Measurements from ENCODE around the gene ZMIZ1. TPM values are rescaled to one million over a fixed set of nuclear protein-coding genes. Genes with fewer than 3 reads are reported as not detected.

The ZMIZ1 gene
- total RNA-seq, 1 donor from 2014 or later = 67.6 TPM

DNA sequence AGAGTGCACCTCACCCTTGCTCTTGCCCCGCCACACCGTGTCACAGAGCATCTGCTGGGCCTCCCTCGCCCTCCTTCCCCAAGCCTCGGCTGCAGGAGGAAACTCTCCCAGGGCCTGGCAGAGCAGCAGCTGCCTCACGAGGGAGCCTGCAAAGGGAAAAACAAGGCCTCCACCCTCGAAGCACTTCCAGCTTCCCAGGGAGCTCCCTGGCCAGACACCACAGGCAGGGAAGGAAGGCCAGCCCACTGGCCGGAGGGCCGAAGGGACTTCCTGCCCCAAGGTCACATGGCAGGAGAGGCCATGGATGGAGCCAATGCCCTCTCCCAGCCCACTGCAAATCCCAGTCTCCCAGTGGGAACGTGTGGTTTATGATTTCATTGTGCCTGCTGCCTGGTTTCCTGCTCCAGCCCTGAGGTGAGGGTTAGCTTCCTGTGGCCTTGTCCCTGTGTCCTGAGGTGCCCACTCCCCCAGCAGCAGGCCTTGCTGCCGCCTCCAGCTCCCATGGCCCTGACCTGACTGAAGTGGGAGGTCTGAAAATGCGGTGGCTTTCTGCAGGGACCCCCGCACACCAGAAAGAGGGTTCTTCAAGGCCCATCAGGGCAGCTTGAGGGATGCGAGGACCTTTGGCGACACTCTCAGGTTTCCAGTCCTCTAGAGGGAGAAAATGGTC is 178.0 kb downstream of the ZMIZ1 start:
- intact Hi-C loops (cut with micrococcal nuclease) = loop anchor here (10.0 kb wide), 2 partner anchors 958 to 1218 kb away; partner anchors contain the start of gene ANXA11
- Mint-ChIP-seq H3K4me1 (ENCODE audit: low read depth) (peaks cover 82% of the 10 kb centered on the region), H3K36me3 (ENCODE audit: low read depth) (peaks cover 19% of the 10 kb centered on the region), H3K9me3 (no peaks in the 10 kb centered on the region), H3K27me3 (ENCODE audit: insufficient read depth) (no peaks in the 10 kb centered on the region), H3K4me3 (peak overlapping the region; percentile 80), H3K27ac (peak overlapping the region; percentile 91)
- DNase-seq (ENCODE audit: low spot score) = no peak

DNA sequence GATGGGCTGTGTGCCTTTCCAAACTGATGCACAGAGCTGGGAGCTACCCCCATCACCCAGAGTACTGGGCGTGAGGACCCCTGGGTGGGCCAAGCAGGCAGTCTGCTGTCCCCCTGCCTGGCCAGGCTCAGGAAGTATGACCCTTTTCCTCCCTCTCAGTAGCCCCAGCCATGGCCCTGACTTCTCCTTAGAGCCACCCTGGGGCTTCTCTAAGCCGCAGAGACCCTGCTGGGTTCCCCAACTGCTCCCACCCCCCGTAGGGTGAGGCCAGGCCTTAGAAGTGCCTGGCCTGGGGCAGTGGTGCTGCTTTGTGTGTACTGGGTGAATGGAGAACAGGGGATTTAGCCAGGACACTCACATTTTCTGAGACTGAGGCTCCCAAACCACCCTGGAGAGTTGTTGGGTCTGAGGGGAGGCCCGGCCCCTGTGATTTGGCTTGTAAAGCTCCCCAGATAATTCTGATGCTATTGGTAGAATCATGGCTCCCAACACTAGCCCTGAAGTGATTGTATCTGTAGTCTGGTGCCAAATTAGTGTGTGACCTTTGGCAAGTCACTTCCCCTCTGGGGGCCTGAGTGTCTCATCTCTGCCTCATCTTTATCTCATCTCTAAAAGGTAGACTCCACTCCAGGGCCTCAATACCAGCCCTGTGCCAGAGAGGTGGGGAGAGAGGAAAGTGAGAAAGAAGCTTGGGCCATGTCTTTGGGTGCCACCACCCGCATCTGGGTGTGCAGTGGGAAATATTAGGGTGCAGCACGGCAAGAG is 178.8 kb downstream of the ZMIZ1 start:
- Mint-ChIP-seq H3K4me1 (ENCODE audit: low read depth) (peaks cover 79% of the 10 kb centered on the region), H3K36me3 (ENCODE audit: low read depth) (peaks cover 19% of the 10 kb centered on the region), H3K27me3 (ENCODE audit: insufficient read depth) (no peaks in the 10 kb centered on the region), H3K27ac (peak overlapping the region; percentile 91), H3K4me3 (peak overlapping the region; percentile 80), H3K9me3 (no peaks in the 10 kb centered on the region)
- no peak for DNase-seq (ENCODE audit: low spot score)
- intact Hi-C loops (cut with micrococcal nuclease) = loop anchor here (2.0 to 10.0 kb wide), 3 partner anchors 19 to 1217 kb away; partner anchors contain the start of gene ANXA11

DNA sequence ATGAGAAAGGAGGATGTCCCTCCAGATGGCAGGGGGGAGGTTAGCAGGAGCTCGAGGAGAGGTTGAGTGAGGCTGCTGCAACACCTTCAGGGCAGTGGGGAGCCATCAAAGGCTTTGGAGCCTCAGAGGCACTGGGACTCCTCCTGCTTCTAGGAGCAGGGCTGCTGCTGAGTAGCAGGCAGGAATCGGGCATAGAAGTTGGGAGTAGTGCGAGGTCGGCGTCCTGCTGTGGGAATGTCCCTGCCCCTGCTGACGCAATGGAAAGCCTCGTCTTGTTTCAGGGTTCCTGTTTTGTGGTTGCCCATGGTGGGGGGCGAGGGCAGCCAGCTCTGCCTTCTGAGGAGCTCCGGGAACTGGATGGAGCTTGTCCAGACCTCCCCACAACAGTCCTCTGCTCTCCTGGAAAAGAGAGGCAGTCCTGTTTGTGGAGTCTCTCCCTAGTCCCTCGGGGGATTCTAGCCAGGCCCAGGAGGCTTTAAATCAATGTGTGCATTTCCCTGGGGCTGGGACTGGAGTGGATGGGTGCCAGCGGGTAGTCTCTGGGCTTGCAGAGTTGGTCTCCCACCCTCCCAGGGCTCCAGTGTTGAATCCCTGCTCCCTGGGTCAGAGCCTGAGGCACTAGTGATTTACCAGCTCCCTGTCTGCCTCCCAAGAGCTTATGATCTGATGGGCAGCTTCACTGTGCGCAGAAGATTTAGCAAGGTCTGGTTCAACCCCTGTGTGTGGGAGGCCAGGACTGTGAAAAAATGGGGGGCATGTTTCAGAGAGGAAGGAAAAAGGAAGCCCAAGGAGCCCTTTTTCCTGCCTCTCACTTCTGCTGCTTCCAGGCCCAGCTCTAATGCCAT is 179.8 kb downstream of the ZMIZ1 start:
- DNase-seq (ENCODE audit: low spot score) = peak; percentile 18
- Mint-ChIP-seq H3K4me3 (peak overlapping the region; percentile 80), H3K27me3 (ENCODE audit: insufficient read depth) (no peaks in the 10 kb centered on the region), H3K9me3 (no peaks in the 10 kb centered on the region), H3K27ac (peak overlapping the region; percentile 91), H3K36me3 (ENCODE audit: low read depth) (peaks cover 19% of the 10 kb centered on the region), H3K4me1 (ENCODE audit: low read depth) (peaks cover 79% of the 10 kb centered on the region)
- intact Hi-C loops (cut with micrococcal nuclease) = loop anchor here (1.0 to 10.0 kb wide), 4 partner anchors 18 to 1216 kb away; partner anchors contain the start of gene ANXA11

DNA sequence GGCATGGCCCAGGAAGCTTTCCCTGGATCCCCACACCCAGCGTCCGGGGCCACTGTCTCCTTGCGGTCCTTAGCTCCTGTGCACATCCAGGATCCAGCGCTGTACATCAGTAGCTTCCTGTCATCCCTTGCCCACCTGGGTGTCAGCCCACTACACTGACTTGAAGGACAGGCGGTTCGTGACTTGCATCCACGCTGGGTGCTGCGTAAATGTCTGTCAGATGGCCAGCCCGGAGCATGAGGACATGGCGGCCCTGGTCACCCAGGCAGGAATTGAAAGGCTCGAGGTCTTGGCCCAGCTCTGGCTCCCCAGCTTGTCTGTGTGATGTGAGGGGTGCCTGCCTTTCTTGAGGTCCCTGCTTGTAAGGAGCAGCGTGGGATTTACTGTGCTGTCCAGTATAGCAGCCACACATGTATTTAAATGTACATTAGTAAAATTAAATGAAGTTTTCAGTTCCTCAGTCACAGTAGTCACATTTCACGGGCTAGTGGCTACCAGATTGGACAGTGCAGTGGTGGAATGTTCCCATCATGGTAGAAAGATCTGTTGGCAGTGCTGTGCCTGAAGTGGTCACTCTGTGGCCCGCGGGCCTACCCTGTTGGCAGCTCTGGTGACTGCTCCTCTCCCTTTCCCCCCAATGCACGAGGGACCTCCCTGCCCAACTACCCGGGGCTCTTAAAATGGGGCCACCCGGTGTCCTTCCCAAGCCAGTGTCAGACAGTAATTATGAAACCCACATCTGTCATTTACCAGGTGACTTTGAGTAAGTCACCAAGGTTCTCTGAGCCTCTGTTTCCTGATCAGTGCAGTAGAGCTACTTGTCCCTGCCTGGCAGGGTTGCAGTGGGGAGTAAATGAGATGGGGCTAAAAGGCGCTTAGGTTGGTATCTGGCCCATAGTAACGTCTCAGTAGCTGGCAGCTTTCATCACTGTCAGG is 180.7 kb downstream of the ZMIZ1 start:
- intact Hi-C loops (cut with micrococcal nuclease) = loop anchor here (1.0 to 10.0 kb wide), 4 partner anchors 17 to 1215 kb away; partner anchors contain the start of gene ANXA11
- peak overlapping the region; percentile 91 for H3K27ac Mint-ChIP-seq
- peak overlapping the region; percentile 51 for H3K4me3 Mint-ChIP-seq
- no peaks in the 10 kb centered on the region for H3K9me3 Mint-ChIP-seq
- H3K27me3 Mint-ChIP-seq (ENCODE audit: insufficient read depth) = no peaks in the 10 kb centered on the region
- H3K36me3 Mint-ChIP-seq (ENCODE audit: low read depth) = peaks cover 14% of the 10 kb centered on the region
- peak; percentile 25 for DNase-seq (ENCODE audit: low spot score)
- H3K4me1 Mint-ChIP-seq (ENCODE audit: low read depth) = peaks cover 72% of the 10 kb centered on the region

DNA sequence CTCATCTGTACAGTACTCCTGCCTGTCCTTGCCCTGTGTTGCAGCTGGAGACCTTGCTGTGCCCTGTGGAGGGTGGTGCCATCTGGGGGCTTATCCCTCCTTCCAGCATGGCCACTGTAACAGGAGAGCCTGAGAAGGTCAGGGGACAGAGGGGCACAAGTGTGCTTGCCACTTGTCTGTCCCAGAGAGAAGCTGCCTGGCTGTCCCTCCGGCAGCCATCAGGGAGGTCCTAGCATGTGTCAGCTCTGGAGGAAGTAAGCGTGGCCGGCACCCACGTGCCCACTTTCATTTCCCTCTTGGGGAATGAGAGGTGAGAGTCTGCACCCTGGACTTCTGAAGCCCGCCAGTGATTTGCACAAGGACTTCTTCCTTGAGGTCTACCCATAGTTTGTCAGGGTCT is 181.5 kb downstream of the ZMIZ1 start:
- peaks cover 65% of the 10 kb centered on the region for H3K4me1 Mint-ChIP-seq (ENCODE audit: low read depth)
- intact Hi-C loops (cut with micrococcal nuclease) = no loop called here
- H3K27me3 Mint-ChIP-seq (ENCODE audit: insufficient read depth) = no peaks in the 10 kb centered on the region
- peaks cover 6% of the 10 kb centered on the region for H3K36me3 Mint-ChIP-seq (ENCODE audit: low read depth)
- peak overlapping the region; percentile 51 for H3K4me3 Mint-ChIP-seq
- no peak overlapping the region for H3K27ac Mint-ChIP-seq
- DNase-seq (ENCODE audit: low spot score) = no peak
- H3K9me3 Mint-ChIP-seq = no peaks in the 10 kb centered on the region

DNA sequence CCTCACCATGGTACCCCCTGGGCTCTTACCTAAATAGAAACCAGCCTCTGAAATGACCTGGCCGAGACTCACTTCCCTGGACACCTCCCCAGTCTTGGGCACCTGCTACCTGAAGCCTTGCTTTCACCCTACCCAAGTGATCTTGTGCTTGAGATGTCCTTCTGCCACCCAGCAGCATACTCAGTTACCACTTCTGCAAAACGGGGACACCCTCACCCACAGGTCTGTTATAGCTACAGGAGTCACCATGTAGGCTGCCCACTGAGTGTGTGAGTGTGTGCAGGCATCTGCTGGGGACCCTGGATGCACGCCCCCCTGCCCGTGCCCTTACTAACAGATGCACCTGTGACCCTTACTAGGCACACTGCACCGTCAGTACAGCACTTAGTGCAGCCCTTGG is 183.7 kb downstream of the ZMIZ1 start:
- no peak overlapping the region for H3K4me3 Mint-ChIP-seq
- H3K36me3 Mint-ChIP-seq (ENCODE audit: low read depth) = peaks cover 10% of the 10 kb centered on the region
- no peaks in the 10 kb centered on the region for H3K9me3 Mint-ChIP-seq
- no peak overlapping the region for H3K27ac Mint-ChIP-seq
- intact Hi-C loops (cut with micrococcal nuclease) = no loop called here
- DNase-seq (ENCODE audit: low spot score) = no peak
- peaks cover 47% of the 10 kb centered on the region for H3K4me1 Mint-ChIP-seq (ENCODE audit: low read depth)
- H3K27me3 Mint-ChIP-seq (ENCODE audit: insufficient read depth) = no peaks in the 10 kb centered on the region

DNA sequence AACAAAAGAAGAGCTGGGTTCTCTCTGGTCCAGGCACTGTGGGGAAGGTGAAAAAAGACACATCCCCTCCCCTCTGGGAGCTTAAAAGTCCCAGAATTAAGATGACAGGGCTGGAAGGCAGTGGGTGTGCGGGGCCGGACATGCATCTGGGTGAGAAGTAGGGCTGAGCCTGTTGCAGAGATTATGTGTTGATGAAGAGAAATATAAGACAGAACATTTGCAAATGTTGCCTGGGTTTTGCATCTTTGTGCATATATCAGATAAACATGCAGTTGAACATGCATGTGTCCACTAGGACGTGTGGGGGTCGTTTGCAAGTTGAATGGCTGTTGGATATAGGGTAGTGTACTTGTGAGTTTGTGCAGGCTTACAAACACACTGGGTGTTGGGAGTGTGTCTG is 184.2 kb downstream of the ZMIZ1 start:
- Mint-ChIP-seq H3K4me3 (no peak overlapping the region), H3K9me3 (no peaks in the 10 kb centered on the region), H3K27me3 (ENCODE audit: insufficient read depth) (no peaks in the 10 kb centered on the region), H3K36me3 (ENCODE audit: low read depth) (peaks cover 8% of the 10 kb centered on the region), H3K27ac (no peak overlapping the region), H3K4me1 (ENCODE audit: low read depth) (peaks cover 42% of the 10 kb centered on the region)
- no peak for DNase-seq (ENCODE audit: low spot score)
- intact Hi-C loops (cut with micrococcal nuclease) = no loop called here

DNA sequence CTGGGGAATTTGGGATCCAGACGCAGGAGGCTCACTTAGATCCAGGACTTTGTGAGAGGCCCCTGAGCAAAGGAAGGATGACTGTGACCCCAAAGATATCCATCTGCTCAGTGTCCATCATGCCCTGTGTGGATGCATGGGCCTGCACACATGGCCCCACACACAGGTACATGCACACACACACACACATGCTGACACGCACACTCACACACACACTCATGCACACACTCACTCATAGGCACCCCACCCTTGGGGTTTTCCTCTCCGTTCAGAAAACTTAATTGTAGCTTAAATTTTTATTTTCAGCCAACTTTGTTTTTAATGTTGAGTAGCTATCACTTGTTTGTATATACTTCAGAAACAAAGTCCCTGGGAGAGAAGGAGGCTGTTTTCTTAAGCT is 184.9 kb downstream of the ZMIZ1 start:
- H3K27ac Mint-ChIP-seq = no peak overlapping the region
- intact Hi-C loops (cut with micrococcal nuclease) = no loop called here
- H3K27me3 Mint-ChIP-seq (ENCODE audit: insufficient read depth) = no peaks in the 10 kb centered on the region

DNA sequence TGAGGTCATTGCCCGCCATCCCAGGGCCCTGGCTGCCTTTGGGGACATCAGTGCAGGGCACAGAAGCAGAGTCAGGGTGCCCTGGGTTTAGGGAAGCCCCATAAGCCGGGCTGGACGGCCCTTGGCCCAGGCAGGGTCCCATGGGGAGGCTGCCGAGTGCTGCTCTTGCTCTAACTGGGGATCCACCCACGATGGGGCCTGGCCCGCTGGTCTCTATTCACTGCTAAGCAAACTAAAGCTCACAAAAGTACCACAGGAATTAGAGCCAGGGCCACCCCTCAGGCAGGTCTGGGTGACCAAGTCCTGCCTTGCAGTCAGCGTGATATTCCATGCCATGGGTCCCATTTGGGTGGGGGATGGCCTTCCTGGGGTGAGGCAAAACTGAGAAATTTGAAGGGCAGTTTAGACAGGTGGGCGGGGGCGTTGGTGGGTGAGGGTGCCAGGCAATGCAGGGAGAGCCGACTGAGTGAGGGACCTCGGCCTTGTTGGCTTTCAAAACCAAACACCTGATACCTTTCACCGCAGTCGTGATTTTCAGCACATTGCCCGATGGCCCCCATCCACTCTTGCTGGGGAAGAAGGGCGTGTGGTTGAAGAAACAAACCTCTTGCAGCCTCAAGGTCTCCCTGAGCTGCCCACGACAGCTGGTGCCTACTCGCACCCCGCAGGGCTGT is 185.7 kb downstream of the ZMIZ1 start:
- Mint-ChIP-seq H3K27me3 (ENCODE audit: insufficient read depth) (no peaks in the 10 kb centered on the region), H3K27ac (no peak overlapping the region), H3K4me3 (no peak overlapping the region), H3K4me1 (ENCODE audit: low read depth) (peaks cover 37% of the 10 kb centered on the region), H3K36me3 (ENCODE audit: low read depth) (peaks cover 10% of the 10 kb centered on the region), H3K9me3 (no peaks in the 10 kb centered on the region)
- intact Hi-C loops (cut with micrococcal nuclease) = no loop called here
- DNase-seq (ENCODE audit: low spot score) = no peak

More for the DNA sequence above, 184.9 kb downstream of the ZMIZ1 start:
- Mint-ChIP-seq H3K4me1 (ENCODE audit: low read depth) (peaks cover 37% of the 10 kb centered on the region), H3K9me3 (no peaks in the 10 kb centered on the region), H3K36me3 (ENCODE audit: low read depth) (peaks cover 6% of the 10 kb centered on the region), H3K4me3 (no peak overlapping the region)
- DNase-seq (ENCODE audit: low spot score) = no peak

DNA sequence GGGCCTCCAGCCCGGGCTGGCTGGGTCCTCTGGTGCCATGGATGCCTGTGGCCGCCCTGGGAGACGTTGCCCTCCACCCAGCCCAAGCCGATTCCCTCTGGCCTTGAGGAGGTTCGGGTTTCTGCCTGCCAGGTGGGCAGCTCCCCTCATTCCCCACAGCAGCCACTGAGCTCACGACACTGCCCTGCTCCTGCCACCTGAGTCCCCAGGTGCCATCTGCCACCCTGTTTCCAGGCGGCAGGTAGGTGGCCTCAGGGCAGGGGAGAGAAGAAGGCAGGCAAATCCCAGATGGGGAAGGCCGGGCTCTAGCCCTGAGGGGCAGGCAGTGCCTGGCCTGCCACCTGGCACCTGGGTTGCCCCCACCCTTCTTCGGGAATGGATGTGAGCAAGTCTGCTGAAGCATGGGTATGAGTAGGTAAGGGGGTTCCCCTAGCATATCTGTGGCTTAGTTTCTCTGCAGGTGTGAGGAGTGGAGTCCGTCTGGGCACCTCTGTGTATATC is 186.3 kb downstream of the ZMIZ1 start:
- H3K4me1 Mint-ChIP-seq (ENCODE audit: low read depth) = peaks cover 34% of the 10 kb centered on the region
- intact Hi-C loops (cut with micrococcal nuclease) = no loop called here
- H3K36me3 Mint-ChIP-seq (ENCODE audit: low read depth) = peaks cover 13% of the 10 kb centered on the region
- no peak overlapping the region for H3K27ac Mint-ChIP-seq
- H3K27me3 Mint-ChIP-seq (ENCODE audit: insufficient read depth) = no peaks in the 10 kb centered on the region
- no peaks in the 10 kb centered on the region for H3K9me3 Mint-ChIP-seq
- no peak overlapping the region for H3K4me3 Mint-ChIP-seq
- DNase-seq (ENCODE audit: low spot score) = no peak

DNA sequence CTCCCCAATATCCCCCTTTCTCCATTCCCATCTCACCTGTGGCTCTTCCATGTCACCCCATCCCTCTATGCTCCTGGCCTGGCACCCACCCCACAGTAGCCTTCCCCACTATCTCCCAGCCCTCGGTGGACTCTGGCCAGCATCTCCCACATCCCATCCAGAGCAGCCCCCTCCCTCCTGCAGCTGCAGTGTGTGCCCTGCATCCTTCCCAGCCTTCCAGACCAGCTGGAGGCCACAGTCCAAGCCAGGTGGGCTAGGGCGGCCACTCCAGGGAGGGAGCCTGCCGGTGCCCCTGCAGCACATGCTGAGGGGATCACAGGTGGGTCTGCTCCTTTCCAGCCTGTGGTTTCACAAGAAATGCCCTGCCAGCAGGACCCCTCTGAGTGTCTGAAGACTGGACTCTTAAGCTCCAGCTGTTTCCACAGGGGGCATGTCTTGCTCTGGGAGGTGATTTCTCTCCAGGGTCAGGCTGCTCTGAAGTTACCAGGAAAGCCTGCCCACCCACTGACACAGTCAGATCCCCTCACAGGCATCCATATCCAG is 187.6 kb downstream of the ZMIZ1 start:
- H3K9me3 Mint-ChIP-seq = no peaks in the 10 kb centered on the region
- no peak for DNase-seq (ENCODE audit: low spot score)
- H3K36me3 Mint-ChIP-seq (ENCODE audit: low read depth) = peaks cover 15% of the 10 kb centered on the region
- intact Hi-C loops (cut with micrococcal nuclease) = no loop called here
- H3K27me3 Mint-ChIP-seq (ENCODE audit: insufficient read depth) = no peaks in the 10 kb centered on the region
- no peak overlapping the region for H3K27ac Mint-ChIP-seq
- no peak overlapping the region for H3K4me3 Mint-ChIP-seq
- peaks cover 23% of the 10 kb centered on the region for H3K4me1 Mint-ChIP-seq (ENCODE audit: low read depth)
